LNCAP (cell line): ENCODE results near the gene LTF.

Experiments used
- TF ChIP-seq, protein P1 (sequence below): fragments of 450-650 bp; IDR thresholded peaks from 2 replicates; pipeline ENCODE4 v1.5.1; 2017; ENCODE audit warnings: mild to moderate bottlenecking

Gene LTF

GRCh38 chr3:46399557-46399956 lies 65.1 kb downstream of the LTF start:
- TF ChIP-seq, protein P1, sequence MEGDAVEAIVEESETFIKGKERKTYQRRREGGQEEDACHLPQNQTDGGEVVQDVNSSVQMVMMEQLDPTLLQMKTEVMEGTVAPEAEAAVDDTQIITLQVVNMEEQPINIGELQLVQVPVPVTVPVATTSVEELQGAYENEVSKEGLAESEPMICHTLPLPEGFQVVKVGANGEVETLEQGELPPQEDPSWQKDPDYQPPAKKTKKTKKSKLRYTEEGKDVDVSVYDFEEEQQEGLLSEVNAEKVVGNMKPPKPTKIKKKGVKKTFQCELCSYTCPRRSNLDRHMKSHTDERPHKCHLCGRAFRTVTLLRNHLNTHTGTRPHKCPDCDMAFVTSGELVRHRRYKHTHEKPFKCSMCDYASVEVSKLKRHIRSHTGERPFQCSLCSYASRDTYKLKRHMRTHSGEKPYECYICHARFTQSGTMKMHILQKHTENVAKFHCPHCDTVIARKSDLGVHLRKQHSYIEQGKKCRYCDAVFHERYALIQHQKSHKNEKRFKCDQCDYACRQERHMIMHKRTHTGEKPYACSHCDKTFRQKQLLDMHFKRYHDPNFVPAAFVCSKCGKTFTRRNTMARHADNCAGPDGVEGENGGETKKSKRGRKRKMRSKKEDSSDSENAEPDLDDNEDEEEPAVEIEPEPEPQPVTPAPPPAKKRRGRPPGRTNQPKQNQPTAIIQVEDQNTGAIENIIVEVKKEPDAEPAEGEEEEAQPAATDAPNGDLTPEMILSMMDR = no peak

GRCh38 chr3:46399098-46399497 lies 65.6 kb downstream of the LTF start:
- TF ChIP-seq, protein P1 = no peak

DNA sequence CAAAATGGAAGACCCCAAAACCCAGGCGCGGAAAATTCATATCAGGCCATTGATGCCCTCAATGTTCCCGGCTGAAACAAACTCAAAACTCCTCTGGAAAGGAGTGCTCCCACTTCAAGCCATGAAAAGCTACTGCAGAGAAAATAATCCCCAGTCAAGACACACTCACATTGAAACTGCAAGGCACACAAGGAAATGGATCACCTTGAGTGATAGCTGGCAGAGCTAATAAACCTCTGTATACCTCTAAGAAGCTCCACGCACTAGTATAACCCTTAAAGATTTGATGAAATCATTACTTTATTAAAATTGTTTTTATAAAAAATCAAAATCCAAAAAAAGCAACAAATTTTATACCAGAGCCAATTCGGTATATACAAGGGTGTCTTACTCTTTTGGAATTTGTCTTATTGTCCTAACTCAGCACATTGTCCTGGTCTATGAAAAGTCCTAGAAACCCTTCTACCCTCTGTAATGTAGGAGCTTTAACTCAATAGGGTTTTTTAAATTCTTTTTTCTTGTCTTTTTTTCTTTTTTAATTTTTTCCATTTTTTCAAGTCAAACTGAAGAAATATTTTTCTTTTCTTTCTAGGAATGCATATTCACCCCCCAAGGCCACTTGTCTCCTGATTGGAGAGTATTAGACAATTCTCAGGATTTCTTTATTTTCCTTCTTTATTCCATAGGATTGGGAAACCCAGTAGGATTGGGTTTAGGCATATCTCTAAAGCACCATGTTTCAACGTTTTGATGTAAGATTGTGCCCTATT lies 66.3 kb downstream of the LTF start:
- TF ChIP-seq, protein P1 = no peak

DNA sequence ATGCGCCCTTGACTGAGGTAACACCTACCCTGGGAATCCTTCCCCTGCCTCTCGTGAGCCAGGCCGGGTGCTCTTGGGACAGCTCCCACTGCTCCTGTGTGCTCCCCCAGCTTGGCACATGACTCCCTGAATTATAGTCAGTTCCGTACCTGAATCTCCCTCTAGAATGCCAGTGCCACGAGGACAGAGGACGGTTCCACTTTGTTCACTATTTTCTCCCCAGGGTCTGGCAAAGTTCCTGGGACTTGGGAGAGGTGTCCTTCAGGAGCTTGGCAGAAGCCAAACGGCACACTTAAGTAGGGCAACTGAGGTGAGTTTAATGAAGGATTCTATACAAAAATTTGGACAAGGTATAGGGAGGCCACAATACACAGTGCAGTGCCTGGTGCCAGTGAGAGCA lies 67.6 kb downstream of the LTF start:
- TF ChIP-seq, protein P1 = no peak

DNA sequence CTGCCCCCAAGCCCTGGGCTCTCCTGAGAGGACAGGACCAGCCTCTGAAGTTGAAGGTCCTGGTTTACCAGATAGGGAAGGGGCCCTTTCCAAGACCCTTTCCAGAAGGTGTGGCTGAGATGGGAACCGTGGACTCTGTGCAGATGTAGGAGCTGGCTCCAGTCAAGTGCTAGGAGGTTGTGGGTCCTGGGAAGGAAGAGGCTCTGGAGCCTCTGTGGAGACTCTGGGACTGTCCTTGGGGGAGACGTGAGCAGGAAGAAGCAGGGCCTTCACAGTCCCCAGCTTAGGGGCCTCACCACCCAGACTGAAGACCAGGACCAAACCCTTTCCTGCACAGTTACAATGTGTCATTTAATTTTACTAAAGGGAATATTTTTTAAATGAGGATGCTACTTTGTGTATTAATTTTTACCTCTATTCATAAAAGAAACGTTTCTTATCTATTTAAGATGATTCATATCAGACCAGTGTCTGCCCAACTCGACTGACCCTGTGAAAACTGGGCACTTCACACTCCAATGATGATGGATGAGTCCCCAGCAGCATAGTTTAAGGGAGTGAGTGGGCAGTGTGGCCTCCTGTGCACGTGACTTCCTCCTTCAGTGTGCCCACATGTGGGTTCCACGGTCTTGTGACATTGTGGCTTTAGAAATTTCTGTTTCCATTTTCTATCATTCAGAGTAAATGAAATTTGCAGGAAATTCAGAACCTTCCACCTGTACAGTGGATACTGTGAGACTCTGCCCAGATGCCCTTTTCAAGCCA lies 68.8 kb downstream of the LTF start:
- TF ChIP-seq, protein P1 = no peak

DNA sequence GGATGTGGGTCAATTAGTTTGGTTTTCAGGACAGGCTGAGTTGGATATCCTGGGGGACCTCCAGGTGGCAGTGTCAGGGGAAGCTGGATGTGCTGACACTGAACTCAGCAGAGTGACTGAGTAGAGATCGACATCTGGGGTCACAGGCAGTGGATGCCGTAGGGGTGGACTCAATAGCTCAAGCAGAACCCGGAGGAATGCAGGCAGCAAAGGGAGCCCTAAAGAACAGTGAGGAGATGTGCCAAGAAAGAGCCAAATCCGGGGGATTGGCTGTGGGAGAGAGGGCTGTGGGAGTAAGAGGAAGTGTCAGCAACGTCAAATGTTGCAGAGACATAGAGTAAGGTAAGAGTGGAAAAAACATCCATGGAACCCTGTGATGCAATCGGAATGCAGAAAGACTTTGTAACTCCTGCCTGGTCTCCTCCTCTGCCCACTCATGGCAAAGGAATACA lies 69.5 kb downstream of the LTF start:
- TF ChIP-seq, protein P1 = no peak

DNA sequence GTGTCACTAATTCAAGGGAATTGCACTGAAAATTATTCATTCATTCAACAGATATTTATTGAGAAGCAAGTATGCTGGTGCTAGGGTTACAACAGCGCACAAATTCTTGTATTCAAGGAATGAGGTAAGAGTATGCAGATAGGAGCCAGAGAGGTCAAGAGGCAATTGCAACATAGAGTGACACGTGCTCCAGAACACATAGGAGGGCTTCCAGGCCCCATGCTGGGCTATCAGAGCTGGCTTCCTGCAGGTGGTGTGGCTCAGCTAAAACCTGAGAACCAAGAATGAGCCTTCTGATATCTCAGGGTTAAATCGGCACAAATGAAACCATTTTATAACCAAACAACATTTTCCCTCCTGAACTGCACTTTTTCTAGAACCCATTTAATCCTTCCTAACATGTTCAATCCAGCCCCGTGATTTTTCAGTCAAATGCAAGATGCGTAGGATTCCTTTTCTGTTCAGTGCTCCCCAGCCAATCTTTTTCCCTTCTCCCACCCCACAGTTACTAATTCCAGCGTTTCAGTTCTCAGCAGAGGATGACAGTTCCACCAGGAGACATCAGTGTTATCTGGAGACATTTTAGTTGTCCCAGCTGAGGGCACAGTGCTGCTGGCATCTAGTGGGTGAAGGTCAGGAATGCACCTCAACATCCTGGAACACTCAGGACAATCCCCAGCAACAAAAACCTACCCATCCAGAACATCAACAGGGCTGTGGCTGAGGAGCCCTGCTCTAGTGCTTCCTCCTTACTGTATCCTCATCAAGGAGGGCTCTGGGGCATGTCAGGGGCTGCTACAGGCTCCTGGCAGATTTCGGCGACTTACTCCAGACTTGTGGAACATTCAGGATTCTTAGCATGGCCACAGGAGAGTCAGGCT lies 70.9 kb downstream of the LTF start:
- TF ChIP-seq, protein P1 = no peak
